ENCODE data around the gene MPO.

MPO gene

GRCh38 chr17:58239987-58240386 lies 40.7 kb downstream of the MPO start:
- DNase-seq (ENCODE audit: low read depth), result no peak
- TF ChIP-seq CTCF (conservative IDR thresholded peaks at IDR 0.05; ENCODE audit: low read depth, low read length), result no peak
- no peak overlapping the region for H3K4me3 ChIP-seq (ENCODE audit: low read depth, low read length)

GRCh38 chr17:58238147-58238634 lies 42.5 kb downstream of the MPO start, which contains the start of gene LPO:
Gene LPO (plus strand): TSS chr17:58238584. CDS start chr17:58242980, 4,396 bp downstream.
- no peak for TF ChIP-seq CTCF (conservative IDR thresholded peaks at IDR 0.05; ENCODE audit: low read depth, low read length)
- H3K4me3 ChIP-seq (ENCODE audit: low read depth, low read length), result no peak within 1 kb of the TSS
- DNase-seq (ENCODE audit: low read depth), result no peak

GRCh38 chr17:58236394-58236793 lies 44.3 kb downstream of the MPO start:
- H3K4me3 ChIP-seq (ENCODE audit: low read depth, low read length), result no peak overlapping the region
- no peak for DNase-seq (ENCODE audit: low read depth)
- TF ChIP-seq CTCF (conservative IDR thresholded peaks at IDR 0.05; ENCODE audit: low read depth, low read length), result no peak

GRCh38 chr17:58235821-58236220 lies 44.9 kb downstream of the MPO start:
- no peak overlapping the region for H3K4me3 ChIP-seq (ENCODE audit: low read depth, low read length)
- TF ChIP-seq CTCF (conservative IDR thresholded peaks at IDR 0.05; ENCODE audit: low read depth, low read length), result no peak
- no peak for DNase-seq (ENCODE audit: low read depth)

- TF ChIP-seq CTCF (conservative IDR thresholded peaks at IDR 0.05; ENCODE audit: low read depth, low read length), result no peak
- H3K4me3 ChIP-seq (ENCODE audit: low read depth, low read length), result no peak overlapping the region
- DNase-seq (ENCODE audit: low read depth), result no peak
Observed at GRCh38 chr17:58234512-58234911, 46.2 kb downstream of the MPO start.

- H3K4me3 ChIP-seq (ENCODE audit: low read depth, low read length), result no peak overlapping the region
- TF ChIP-seq CTCF (conservative IDR thresholded peaks at IDR 0.05; ENCODE audit: low read depth, low read length), result no peak
Observed at GRCh38 chr17:58233543-58233942, 47.2 kb downstream of the MPO start.

GRCh38 chr17:58232707-58233156 lies 48.0 kb downstream of the MPO start:
- TF ChIP-seq CTCF (conservative IDR thresholded peaks at IDR 0.05; ENCODE audit: low read depth, low read length), result peak; percentile 9
- no peak overlapping the region for H3K4me3 ChIP-seq (ENCODE audit: low read depth, low read length)
- peak; percentile 85 for DNase-seq (ENCODE audit: low read depth)

More at GRCh38 chr17:58233543-58233942, 47.2 kb downstream of the MPO start:
- DNase-seq (ENCODE audit: low read depth), result no peak
